Esophagus squamous epithelium (tissue), 4 donors: ENCODE data around the gene CSTF2T.

Experiments used
- POLR2A ChIP-seq, 4 donors: fragments of 450-650 bp; IDR thresholded peaks; one replicate each; pipeline ENCODE4 v1.6.1; 2017; ENCODE audit warnings: antibody characterized with exemption in 4 of 4, mild to moderate bottlenecking in 4 of 4, moderate library complexity in 3 of 4
- TF ChIP-seq, protein P1 (sequence below), 6 experiments: fragments of 450-650 bp in 4 of 6; fragments of 200-600 bp in 2 of 6; sonication (generic) in 2 of 6; IDR thresholded peaks; one replicate each; pipeline ENCODE4 v1.5.1; 2016 to 2019; ENCODE audit warnings: antibody characterized with exemption in 6 of 6, mild to moderate bottlenecking in 4 of 6, moderate library complexity in 4 of 6

DNA sequence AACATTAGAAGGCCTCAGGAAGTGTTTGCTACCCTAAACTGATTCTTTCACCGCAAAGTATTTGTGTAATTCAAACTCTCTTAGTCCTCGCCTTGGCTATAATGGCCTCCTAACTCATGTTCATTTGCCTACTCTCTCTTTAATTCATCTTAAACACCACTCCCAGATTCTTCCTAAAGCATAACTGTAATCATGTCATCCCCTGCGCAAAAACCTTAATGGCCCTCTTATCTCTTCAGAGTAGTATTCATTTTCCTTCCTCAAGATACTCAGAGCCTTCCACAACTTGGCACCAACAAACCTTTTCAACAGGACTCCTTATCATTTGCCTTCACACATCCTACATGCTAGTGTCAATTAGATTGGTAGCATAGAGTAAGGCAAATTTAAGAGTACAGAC is 42.9 kb downstream of the CSTF2T start:
- TF ChIP-seq, protein P1, sequence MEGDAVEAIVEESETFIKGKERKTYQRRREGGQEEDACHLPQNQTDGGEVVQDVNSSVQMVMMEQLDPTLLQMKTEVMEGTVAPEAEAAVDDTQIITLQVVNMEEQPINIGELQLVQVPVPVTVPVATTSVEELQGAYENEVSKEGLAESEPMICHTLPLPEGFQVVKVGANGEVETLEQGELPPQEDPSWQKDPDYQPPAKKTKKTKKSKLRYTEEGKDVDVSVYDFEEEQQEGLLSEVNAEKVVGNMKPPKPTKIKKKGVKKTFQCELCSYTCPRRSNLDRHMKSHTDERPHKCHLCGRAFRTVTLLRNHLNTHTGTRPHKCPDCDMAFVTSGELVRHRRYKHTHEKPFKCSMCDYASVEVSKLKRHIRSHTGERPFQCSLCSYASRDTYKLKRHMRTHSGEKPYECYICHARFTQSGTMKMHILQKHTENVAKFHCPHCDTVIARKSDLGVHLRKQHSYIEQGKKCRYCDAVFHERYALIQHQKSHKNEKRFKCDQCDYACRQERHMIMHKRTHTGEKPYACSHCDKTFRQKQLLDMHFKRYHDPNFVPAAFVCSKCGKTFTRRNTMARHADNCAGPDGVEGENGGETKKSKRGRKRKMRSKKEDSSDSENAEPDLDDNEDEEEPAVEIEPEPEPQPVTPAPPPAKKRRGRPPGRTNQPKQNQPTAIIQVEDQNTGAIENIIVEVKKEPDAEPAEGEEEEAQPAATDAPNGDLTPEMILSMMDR (IDR thresholded peaks at IDR 0.05): no peak
- TF ChIP-seq POLR2A (IDR thresholded peaks at IDR 0.05): no peak
